ENCODE results near the gene OLFM3. TPM values are rescaled to one million over a fixed set of nuclear protein-coding genes. Genes with fewer than 3 reads are reported as not detected.

OLFM3 gene
- total RNA-seq, 4 donors from 2014 or later: not detected

DNA sequence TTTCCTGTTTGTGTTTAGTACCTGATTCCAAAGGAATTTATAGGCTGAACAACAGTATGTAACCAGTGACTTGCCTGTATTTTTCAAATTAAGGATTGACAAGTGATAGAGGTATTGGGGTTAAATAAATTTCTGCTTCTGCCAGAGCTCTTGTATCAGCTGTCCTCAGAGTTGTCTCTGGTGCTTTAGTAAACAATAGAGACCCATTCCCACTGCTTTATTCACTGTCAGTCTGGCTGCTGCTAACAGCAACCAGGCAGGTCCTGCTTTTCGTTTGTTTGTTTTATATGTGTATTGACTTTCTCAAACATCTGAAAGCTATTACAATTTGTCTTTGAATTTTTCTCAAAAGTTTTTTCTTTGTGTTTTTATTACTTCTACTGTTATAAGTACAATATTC, 76.1 kb downstream of the OLFM3 start:
- 38 to 47% methylated on average over 1 of the region's 1 CpG for WGBS, 2 donors
- no peak for TF ChIP-seq CTCF (IDR thresholded peaks at IDR 0.05)
- no peak for TF ChIP-seq POLR2A (IDR thresholded peaks at IDR 0.05)
- H3K4me3 ChIP-seq (ENCODE audit: low read depth, poor library complexity, severe bottlenecking): no peak overlapping the region
- no peak for DNase-seq (ENCODE audit: low spot score in 2 of 2)
- intact Hi-C loops (cut with DNase I; ENCODE audit: low total_unique reads): no loop called here

- no peak overlapping the region for H3K4me3 ChIP-seq (ENCODE audit: low read depth, poor library complexity, severe bottlenecking)
- 67 to 86% methylated on average over 1 of the region's 1 CpG for WGBS, 2 donors
- intact Hi-C loops (cut with DNase I; ENCODE audit: low total_unique reads): no loop called here
- no peak for TF ChIP-seq CTCF (IDR thresholded peaks at IDR 0.05)
- TF ChIP-seq POLR2A (IDR thresholded peaks at IDR 0.05): no peak
- no peak for DNase-seq (ENCODE audit: low spot score in 2 of 2)
Measured at GRCh38 chr1:101918277-101918676, 78.4 kb downstream of the OLFM3 start.

DNA sequence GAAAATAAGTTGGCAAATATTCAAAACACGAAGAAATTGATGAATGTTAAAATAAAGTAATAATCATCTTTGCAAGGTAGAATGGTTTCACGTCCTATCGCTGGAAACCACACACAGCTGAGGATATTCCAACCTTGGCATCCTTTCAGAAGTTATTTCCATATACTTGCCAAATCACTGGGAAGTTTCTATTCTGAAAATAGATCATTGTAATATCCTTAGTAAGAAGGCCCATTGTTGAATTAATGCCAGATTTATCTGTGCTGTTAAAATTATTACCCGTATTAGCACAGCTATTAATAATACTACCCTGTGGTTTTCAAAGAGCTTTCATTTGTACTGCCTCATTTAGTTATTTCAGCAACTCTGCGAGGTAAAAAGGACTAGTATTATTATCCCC, 81.1 kb downstream of the OLFM3 start:
- DNase-seq (ENCODE audit: low spot score in 2 of 2): no peak
- TF ChIP-seq POLR2A (IDR thresholded peaks at IDR 0.05): no peak
- TF ChIP-seq CTCF (IDR thresholded peaks at IDR 0.05): no peak
- intact Hi-C loops (cut with DNase I; ENCODE audit: low total_unique reads): no loop called here
- H3K4me3 ChIP-seq (ENCODE audit: low read depth, poor library complexity, severe bottlenecking): no peak overlapping the region
- 35 to 36% methylated on average over 5 of the region's 5 CpGs for WGBS, 2 donors

DNA sequence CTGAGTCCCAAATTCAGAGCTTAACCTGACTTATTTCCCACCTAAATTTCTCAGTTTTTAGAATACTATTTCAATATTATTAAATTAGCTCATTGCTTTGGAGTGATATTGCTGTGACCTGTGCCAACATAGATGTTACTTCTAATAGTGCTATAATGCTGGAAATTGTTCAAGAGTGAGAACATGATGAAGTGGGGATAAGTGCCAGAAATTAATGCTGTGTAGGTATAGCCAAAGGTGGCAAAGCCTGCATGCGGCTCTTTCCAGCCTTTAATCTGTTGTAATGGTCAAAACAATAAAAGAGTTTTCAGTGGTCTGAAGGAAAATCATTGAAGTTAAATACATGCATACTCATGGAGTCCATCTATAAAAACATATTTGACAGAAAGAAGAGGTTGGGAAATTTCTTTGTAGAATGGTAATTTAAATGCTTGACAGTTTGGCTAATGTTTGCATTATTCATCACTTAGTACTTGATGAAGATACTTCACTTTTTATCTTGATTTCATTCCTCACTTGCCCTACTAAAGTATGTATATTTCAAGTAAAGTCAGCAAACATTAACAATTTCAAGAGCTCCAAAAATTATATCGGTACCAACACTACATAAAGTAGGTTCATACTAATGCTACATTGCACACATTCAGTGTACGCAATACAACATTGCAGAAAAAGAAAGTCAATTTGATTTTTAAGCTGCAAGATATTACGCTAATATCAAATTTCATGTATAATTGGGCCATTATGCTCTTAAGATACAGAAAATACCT, 82.1 kb downstream of the OLFM3 start:
- TF ChIP-seq CTCF (IDR thresholded peaks at IDR 0.05): no peak
- TF ChIP-seq POLR2A (IDR thresholded peaks at IDR 0.05): no peak
- no peak for DNase-seq (ENCODE audit: low spot score in 2 of 2)
- no peak overlapping the region for H3K4me3 ChIP-seq (ENCODE audit: low read depth, poor library complexity, severe bottlenecking)
- intact Hi-C loops (cut with DNase I; ENCODE audit: low total_unique reads): no loop called here
- WGBS, 2 donors: 85 to 87% methylated on average over 4 of the region's 4 CpGs

GRCh38 chr1:101911894-101912293, 84.8 kb downstream of the OLFM3 start:
- DNase-seq (ENCODE audit: low spot score in 2 of 2): no peak
- H3K4me3 ChIP-seq (ENCODE audit: low read depth, poor library complexity, severe bottlenecking): no peak overlapping the region
- intact Hi-C loops (cut with DNase I; ENCODE audit: low total_unique reads): no loop called here
- WGBS, 2 donors: 84 to 88% methylated on average over 5 of the region's 5 CpGs
- no peak for TF ChIP-seq CTCF (IDR thresholded peaks at IDR 0.05)
- no peak for TF ChIP-seq POLR2A (IDR thresholded peaks at IDR 0.05)

DNA sequence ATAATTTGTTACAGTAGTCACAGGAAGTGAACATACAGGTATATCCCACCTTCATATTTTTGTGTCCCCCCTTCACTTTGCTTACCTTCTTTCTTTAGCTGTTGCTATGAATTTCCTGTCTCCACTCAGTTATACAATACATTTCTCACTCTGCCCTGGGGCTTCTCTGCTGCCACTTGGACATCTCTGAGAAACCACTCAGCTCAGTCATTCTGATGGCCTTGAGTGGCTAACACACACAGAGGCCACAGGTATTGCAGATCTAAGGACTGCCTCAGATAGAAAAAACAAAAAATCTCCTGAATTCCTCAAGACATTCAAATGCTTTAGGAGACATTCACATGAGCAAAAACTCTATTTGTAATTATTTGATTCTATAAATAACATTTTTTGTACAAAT, 87.7 kb downstream of the OLFM3 start:
- intact Hi-C loops (cut with DNase I; ENCODE audit: low total_unique reads): no loop called here
- TF ChIP-seq POLR2A (IDR thresholded peaks at IDR 0.05) (no peak), CTCF (IDR thresholded peaks at IDR 0.05) (no peak)
- no peak overlapping the region for H3K4me3 ChIP-seq (ENCODE audit: low read depth, poor library complexity, severe bottlenecking)
- no peak for DNase-seq (ENCODE audit: low spot score in 2 of 2)

All from lower leg skin (tissue), 4 donors.